Neural crest cell (in vitro differentiated cells): ENCODE results near the gene ACSS2. TPM values are rescaled to one million over a fixed set of nuclear protein-coding genes. Genes with fewer than 3 reads are reported as not detected.
"Not testable (repeated sequence)": the region's sequence is repeated elsewhere in the genome, so short reads cannot be mapped to it uniquely, and the experiment has no call there.

Source experiments
- DNase-seq: peaks from one replicate; pipeline ENCODE4 v3.0.0; 2021; ENCODE audit warnings: low read depth, mixed read lengths, low spot score
- H3K27ac Mint-ChIP-seq: one replicate; pipeline ENCODE4 v1.8.0; 2021; ENCODE audit warnings: mild to moderate bottlenecking, mixed read lengths; ENCODE audit not compliant: unreplicated experiment
- H3K27me3 Mint-ChIP-seq: 2 replicates; pipeline ENCODE4 v1.8.0; 2021; ENCODE audit warnings: low read depth, mild to moderate bottlenecking, mixed read lengths
- H3K36me3 Mint-ChIP-seq: 2 replicates; pipeline ENCODE4 v1.8.0; 2021; ENCODE audit warnings: low read depth, mild to moderate bottlenecking, mixed read lengths
- H3K4me1 Mint-ChIP-seq: 2 replicates; pipeline ENCODE4 v1.8.0; 2021; ENCODE audit warnings: mixed read lengths
- H3K4me3 Mint-ChIP-seq: one replicate; pipeline ENCODE4 v1.8.0; 2021; ENCODE audit warnings: mild to moderate bottlenecking, mixed read lengths
- H3K9me3 Mint-ChIP-seq: 2 replicates; pipeline ENCODE4 v1.8.0; 2021; ENCODE audit warnings: mixed read lengths
- CTCF ChIP-seq: fragments of 200-600 bp; sonication (generic); conservative IDR thresholded peaks from 2 replicates; pipeline ENCODE4 v1.5.0; 2021; ENCODE audit warnings: antibody characterized with exemption, mild to moderate bottlenecking
- total RNA-seq: library from RNA; stranded (reverse); gene quantifications from 2 replicates; pipeline ENCODE4 v1.2.1, GENCODE V29; 2021

Gene ACSS2
- total RNA-seq, 1 donor from 2014 or later: 90.9 TPM

GRCh38 chr20:34892671-34893070 lies 16.3 kb downstream of the ACSS2 start:
- no peak for TF ChIP-seq CTCF
- peaks cover 2% of the 10 kb centered on the region for H3K9me3 Mint-ChIP-seq
- no peaks in the 10 kb centered on the region for H3K27me3 Mint-ChIP-seq
- H3K4me1 Mint-ChIP-seq: no peaks in the 10 kb centered on the region
- no peak overlapping the region for H3K27ac Mint-ChIP-seq
- H3K36me3 Mint-ChIP-seq: peaks cover 13% of the 10 kb centered on the region
- H3K4me3 Mint-ChIP-seq: no peak overlapping the region
- DNase-seq: no peak

GRCh38 chr20:34894723-34895122 lies 18.3 kb downstream of the ACSS2 start:
- Mint-ChIP-seq H3K4me3 (no peak overlapping the region), H3K9me3 (peaks cover 9% of the 10 kb centered on the region), H3K36me3 (peaks cover 16% of the 10 kb centered on the region), H3K4me1 (peaks cover 6% of the 10 kb centered on the region), H3K27ac (no peak overlapping the region), H3K27me3 (no peaks in the 10 kb centered on the region)
- TF ChIP-seq CTCF: no peak
- DNase-seq: no peak

- H3K36me3 Mint-ChIP-seq: peaks cover 18% of the 10 kb centered on the region
- H3K27me3 Mint-ChIP-seq: no peaks in the 10 kb centered on the region
- no peak overlapping the region for H3K4me3 Mint-ChIP-seq
- DNase-seq: no peak
- H3K27ac Mint-ChIP-seq: no peak overlapping the region
- H3K9me3 Mint-ChIP-seq: peaks cover 11% of the 10 kb centered on the region
- peaks cover 6% of the 10 kb centered on the region for H3K4me1 Mint-ChIP-seq
- TF ChIP-seq CTCF: no peak
Observed at GRCh38 chr20:34895465-34895864, 19.1 kb downstream of the ACSS2 start.

GRCh38 chr20:34896086-34896621 lies 19.7 kb downstream of the ACSS2 start:
- no peak for TF ChIP-seq CTCF
- Mint-ChIP-seq H3K4me1 (peaks cover 6% of the 10 kb centered on the region), H3K27ac (no peak overlapping the region), H3K27me3 (no peaks in the 10 kb centered on the region), H3K9me3 (peaks cover 11% of the 10 kb centered on the region), H3K4me3 (no peak overlapping the region), H3K36me3 (peaks cover 21% of the 10 kb centered on the region)
- DNase-seq: no peak

- Mint-ChIP-seq H3K9me3 (peaks cover 11% of the 10 kb centered on the region), H3K36me3 (peaks cover 24% of the 10 kb centered on the region), H3K27ac (peak overlapping the region; percentile 37)
- H3K4me3 Mint-ChIP-seq, DNase-seq, H3K27me3 Mint-ChIP-seq, H3K4me1 Mint-ChIP-seq: not testable (repeated sequence)
Observed at GRCh38 chr20:34898129-34898528, 21.7 kb downstream of the ACSS2 start.

GRCh38 chr20:34898731-34899130 lies 22.3 kb downstream of the ACSS2 start:
- not testable (repeated sequence) for H3K27me3 Mint-ChIP-seq, H3K27ac Mint-ChIP-seq, H3K4me3 Mint-ChIP-seq, DNase-seq, H3K4me1 Mint-ChIP-seq
- peaks cover 29% of the 10 kb centered on the region for H3K36me3 Mint-ChIP-seq
- H3K9me3 Mint-ChIP-seq: peaks cover 11% of the 10 kb centered on the region
